Measurements from ENCODE around the gene NFE2. TPM values are rescaled to one million over a fixed set of nuclear protein-coding genes. Genes with fewer than 3 reads are reported as not detected.

The NFE2 gene
- 1.4 and 2.7 TPM in 2 replicates for total RNA-seq

DNA sequence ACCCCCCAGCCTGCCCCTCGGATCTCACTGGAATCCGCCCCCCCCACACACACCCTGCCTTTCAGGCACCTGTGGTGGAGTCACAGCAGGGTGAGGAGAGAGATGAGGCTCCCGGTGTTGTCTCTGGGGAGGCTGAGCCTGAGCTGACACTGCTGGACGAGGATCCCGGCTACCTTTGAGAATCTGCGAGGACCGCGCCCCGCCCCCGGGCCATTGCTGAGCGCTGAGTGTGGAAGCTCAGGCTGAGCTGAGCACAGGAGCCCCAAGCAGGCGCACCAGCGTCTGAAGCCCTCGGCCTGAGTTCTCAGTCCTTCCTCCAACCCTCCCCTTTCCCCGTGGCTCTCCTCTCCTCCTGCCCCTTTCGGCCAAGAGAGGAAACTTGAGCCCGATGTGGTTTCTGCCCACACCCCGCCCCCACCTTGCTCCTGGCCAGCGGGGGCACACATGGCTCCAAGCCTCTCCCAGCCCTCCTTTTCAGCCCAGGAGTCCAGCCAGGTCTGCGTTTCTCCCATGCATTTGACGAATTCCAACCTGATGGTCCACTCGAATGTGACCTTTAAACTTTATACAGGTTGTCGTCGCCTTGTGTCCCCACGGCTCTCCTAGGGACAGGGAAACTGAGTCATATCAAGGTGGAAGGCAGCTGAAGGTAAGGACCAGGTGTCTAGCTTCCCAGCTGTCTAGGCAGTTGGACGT is at the start of gene NFE2:
TSS of gene NFE2 (minus strand) at position 284 of the 696 bp plus-strand sequence. CDS start 5,767 bp downstream, outside the sequence.
- Histone ChIP-seq H3K4me1 (ENCODE audit: insufficient read depth, low read length) (peaks cover 29% of the 10 kb centered on the region), H3K4me3 (ENCODE audit: insufficient read depth, low read length) (peak within 1 kb of the TSS; percentile 67), H3K27ac (ENCODE audit: low read depth, low read length) (no peak within 1 kb of the TSS), H2AFZ (ENCODE audit: low read length) (peak within 1 kb of the TSS; percentile 81), H3K9me3 (ENCODE audit: low read depth, low read length) (no peaks in the 10 kb centered on the region), H3K36me3 (ENCODE audit: insufficient read depth, low read length) (no peaks in the 10 kb centered on the region), H3K79me2 (ENCODE audit: insufficient read depth, low read length) (no peaks in the 10 kb centered on the region), H3K4me2 (ENCODE audit: insufficient read depth, low read length) (peak within 1 kb of the TSS; percentile 81), H3K27me3 (ENCODE audit: insufficient read depth, low read length) (peaks cover 17% of the 10 kb centered on the region), H4K20me1 (ENCODE audit: insufficient read depth, low read length) (peaks cover 3% of the 10 kb centered on the region)
- peak; percentile 10 for TF ChIP-seq CTCF (IDR thresholded peaks at IDR 0.05; ENCODE audit: extremely low read depth, low read depth, low read length)
- peak; percentile 89 for DNase-seq (ENCODE audit: insufficient read length, low spot score, missing footprints)

DNA sequence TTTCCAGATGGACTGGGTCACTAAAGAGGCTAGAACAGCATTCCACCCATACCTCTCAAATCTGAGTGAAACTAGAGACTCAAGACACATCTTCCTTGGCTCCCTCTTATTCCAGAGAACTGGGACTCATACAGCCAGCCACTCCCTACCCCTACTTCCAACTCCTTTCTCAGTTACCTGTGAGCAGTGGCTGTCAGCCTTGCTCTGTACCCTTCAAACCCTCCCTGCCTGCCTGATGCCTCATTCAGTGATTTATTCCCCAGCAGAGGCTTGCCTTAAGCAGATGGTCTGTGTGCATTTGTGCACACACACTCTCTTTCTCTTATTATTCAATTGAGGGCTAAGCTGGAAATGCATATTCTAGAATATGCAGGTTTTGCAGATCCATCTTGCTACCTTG is 48.9 kb upstream of the NFE2 start:
- Histone ChIP-seq H3K9me3 (ENCODE audit: low read depth, low read length) (no peaks in the 10 kb centered on the region), H4K20me1 (ENCODE audit: insufficient read depth, low read length) (peaks cover 4% of the 10 kb centered on the region), H2AFZ (ENCODE audit: low read length) (no peak overlapping the region), H3K4me2 (ENCODE audit: insufficient read depth, low read length) (no peak overlapping the region), H3K79me2 (ENCODE audit: insufficient read depth, low read length) (no peaks in the 10 kb centered on the region), H3K27me3 (ENCODE audit: insufficient read depth, low read length) (no peaks in the 10 kb centered on the region), H3K27ac (ENCODE audit: low read depth, low read length) (no peak overlapping the region), H3K4me1 (ENCODE audit: insufficient read depth, low read length) (peaks cover 18% of the 10 kb centered on the region), H3K4me3 (ENCODE audit: insufficient read depth, low read length) (no peak overlapping the region), H3K36me3 (ENCODE audit: insufficient read depth, low read length) (peaks cover 59% of the 10 kb centered on the region)
- TF ChIP-seq CTCF (IDR thresholded peaks at IDR 0.05; ENCODE audit: extremely low read depth, low read depth, low read length) = no peak
- DNase-seq (ENCODE audit: insufficient read length, low spot score, missing footprints) = no peak

GRCh38 chr12:54349036-54349435 is 48.2 kb upstream of the NFE2 start:
- H4K20me1 ChIP-seq (ENCODE audit: insufficient read depth, low read length) = peaks cover 4% of the 10 kb centered on the region
- H3K4me2 ChIP-seq (ENCODE audit: insufficient read depth, low read length) = no peak overlapping the region
- no peaks in the 10 kb centered on the region for H3K79me2 ChIP-seq (ENCODE audit: insufficient read depth, low read length)
- peaks cover 18% of the 10 kb centered on the region for H3K4me1 ChIP-seq (ENCODE audit: insufficient read depth, low read length)
- DNase-seq (ENCODE audit: insufficient read length, low spot score, missing footprints) = no peak
- H3K27me3 ChIP-seq (ENCODE audit: insufficient read depth, low read length) = no peaks in the 10 kb centered on the region
- H3K36me3 ChIP-seq (ENCODE audit: insufficient read depth, low read length) = peaks cover 61% of the 10 kb centered on the region
- no peaks in the 10 kb centered on the region for H3K9me3 ChIP-seq (ENCODE audit: low read depth, low read length)
- no peak for TF ChIP-seq CTCF (IDR thresholded peaks at IDR 0.05; ENCODE audit: extremely low read depth, low read depth, low read length)
- H3K27ac ChIP-seq (ENCODE audit: low read depth, low read length) = no peak overlapping the region
- no peak overlapping the region for H3K4me3 ChIP-seq (ENCODE audit: insufficient read depth, low read length)
- H2AFZ ChIP-seq (ENCODE audit: low read length) = no peak overlapping the region

DNA sequence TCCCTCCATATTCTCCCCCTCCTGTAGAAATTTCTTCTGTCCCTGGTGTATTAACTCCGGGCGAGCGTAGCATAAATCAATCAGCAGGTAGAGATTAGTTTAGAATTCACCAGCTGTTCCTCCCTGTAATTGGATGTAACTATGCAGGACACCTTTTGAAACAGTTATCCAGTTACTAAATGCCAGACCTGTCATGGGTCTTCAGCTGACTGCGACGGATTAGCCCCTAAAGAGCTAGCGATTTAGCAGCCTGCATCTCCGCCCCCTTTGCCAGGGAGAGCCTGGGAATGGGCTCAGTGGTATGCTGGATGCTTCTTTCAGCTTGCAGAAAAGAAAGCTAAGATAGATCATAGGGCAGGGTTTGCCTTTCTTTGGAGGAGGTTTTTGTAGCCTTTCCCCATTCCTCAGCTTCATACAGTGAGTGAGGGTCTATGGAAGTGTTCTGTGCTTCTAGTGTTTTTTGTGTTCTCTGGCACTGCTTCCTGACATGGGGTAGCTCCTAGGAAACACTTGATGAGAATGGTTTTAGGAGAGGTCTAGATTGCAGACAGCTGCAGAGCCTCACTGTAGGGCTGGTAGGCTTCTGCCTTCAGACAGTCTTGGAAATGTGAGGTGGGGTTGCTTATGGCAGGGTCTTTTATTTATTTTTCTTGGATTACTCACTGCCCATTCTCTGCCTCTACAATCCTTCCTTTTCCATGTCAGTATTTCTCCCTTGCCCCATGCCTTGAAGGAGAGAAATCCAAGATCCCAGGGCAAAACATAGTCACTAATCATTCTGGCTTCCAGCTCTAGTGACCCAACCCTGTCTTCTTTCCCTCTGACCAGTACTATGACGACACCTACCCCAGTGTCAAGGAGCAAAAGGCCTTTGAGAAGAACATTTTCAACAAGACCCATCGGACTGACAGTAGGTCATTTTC is 40.8 kb upstream of the NFE2 start:
- peaks cover 52% of the 10 kb centered on the region for H3K79me2 ChIP-seq (ENCODE audit: insufficient read depth, low read length)
- no peak overlapping the region for H2AFZ ChIP-seq (ENCODE audit: low read length)
- H3K27me3 ChIP-seq (ENCODE audit: insufficient read depth, low read length) = no peaks in the 10 kb centered on the region
- peaks cover 55% of the 10 kb centered on the region for H3K36me3 ChIP-seq (ENCODE audit: insufficient read depth, low read length)
- TF ChIP-seq CTCF (IDR thresholded peaks at IDR 0.05; ENCODE audit: extremely low read depth, low read depth, low read length) = no peak
- no peak overlapping the region for H3K4me2 ChIP-seq (ENCODE audit: insufficient read depth, low read length)
- H3K4me3 ChIP-seq (ENCODE audit: insufficient read depth, low read length) = no peak overlapping the region
- no peaks in the 10 kb centered on the region for H3K9me3 ChIP-seq (ENCODE audit: low read depth, low read length)
- H3K27ac ChIP-seq (ENCODE audit: low read depth, low read length) = no peak overlapping the region
- DNase-seq (ENCODE audit: insufficient read length, low spot score, missing footprints) = no peak
- peaks cover 34% of the 10 kb centered on the region for H3K4me1 ChIP-seq (ENCODE audit: insufficient read depth, low read length)
- H4K20me1 ChIP-seq (ENCODE audit: insufficient read depth, low read length) = peaks cover 33% of the 10 kb centered on the region

Measured in osteoblast (primary cell).